CD4-positive, alpha-beta T cell treated with Interleukin-21 for 1 hour (primary cell): Measurements from ENCODE around the gene XPO6.
"Not testable (repeated sequence)": the region's sequence is repeated elsewhere in the genome, so short reads cannot be mapped to it uniquely, and the experiment has no call there.

Experiments used
- DNase-seq: peaks from one replicate; pipeline ENCODE4 v3.0.0-alpha.2; 2020

Gene XPO6

GRCh38 chr16:28211758-28212531 lies at the start of gene XPO6:
Gene XPO6, minus strand, starts transcription at chr16:28211965. Its CDS starts 597 bp downstream, at chr16:28211368.
- DNase-seq = peak; percentile 97

- DNase-seq = no peak
Observed at GRCh38 chr16:28260193-28260592, 48.4 kb upstream of the XPO6 start.

DNA sequence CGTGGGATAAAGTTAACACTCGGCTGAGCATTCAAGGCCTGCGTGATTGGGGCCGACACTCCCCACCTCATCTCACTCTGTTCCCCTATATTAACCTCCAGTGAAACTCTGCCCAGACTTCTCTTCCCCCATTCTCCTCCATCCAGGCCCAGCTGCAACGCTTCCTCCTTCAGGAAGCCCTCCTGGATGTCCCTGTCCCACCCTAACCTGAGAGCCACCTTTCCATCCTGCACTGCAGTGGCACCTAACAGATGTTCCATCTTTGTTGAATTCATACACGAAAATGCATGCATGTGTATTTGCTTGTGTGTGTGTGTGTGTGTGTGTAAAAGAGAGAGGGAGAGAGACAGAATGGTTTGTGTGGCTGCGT lies 48.0 kb upstream of the XPO6 start:
- no peak for DNase-seq

- no peak for DNase-seq
Observed at GRCh38 chr16:28259091-28259780, 47.5 kb upstream of the XPO6 start.

- DNase-seq = no peak
Observed at GRCh38 chr16:28258567-28258966, 46.8 kb upstream of the XPO6 start.

- DNase-seq = no peak
Observed at GRCh38 chr16:28257256-28257655, 45.5 kb upstream of the XPO6 start.

DNA sequence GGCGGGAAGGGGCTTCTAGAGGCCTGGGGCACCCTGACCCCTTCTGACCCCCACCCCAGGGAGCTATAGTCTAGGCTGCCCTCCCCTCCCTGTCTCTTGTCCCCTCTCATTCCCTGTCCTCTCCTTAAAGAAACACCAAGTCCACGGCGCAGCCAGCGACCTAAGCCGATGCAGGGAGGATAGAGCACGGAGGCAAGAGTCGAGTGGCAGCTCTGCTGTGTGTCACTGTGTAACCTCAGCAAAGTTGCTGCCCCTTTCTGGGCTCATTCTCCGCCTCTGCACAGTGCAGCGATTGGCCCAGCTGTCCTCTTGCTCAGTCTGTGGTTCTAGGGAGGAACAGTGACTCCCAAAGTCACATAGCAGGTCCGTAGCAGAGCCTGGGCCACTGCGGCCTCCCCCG lies 44.1 kb upstream of the XPO6 start:
- no peak for DNase-seq

- DNase-seq = no peak
Observed at GRCh38 chr16:28254158-28254557, 42.4 kb upstream of the XPO6 start.

DNA sequence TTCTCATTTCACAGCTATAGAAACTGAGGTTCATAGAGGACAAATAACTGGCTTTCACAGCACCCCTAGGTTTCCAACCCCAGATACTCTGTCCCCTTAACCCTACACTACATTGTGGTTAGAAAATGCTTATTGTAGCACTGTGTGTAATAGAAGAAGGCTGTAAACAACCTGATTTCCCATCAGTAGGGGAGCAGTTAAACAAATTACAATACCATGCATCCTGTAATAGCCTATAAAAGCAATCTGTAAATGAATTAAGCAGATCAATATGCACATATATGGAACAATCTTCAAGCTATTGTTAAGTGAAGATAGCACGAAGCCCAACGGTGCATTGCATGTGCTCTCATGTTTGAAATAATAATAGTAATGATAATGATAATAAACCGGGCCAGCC lies 39.2 kb upstream of the XPO6 start:
- DNase-seq = no peak

DNA sequence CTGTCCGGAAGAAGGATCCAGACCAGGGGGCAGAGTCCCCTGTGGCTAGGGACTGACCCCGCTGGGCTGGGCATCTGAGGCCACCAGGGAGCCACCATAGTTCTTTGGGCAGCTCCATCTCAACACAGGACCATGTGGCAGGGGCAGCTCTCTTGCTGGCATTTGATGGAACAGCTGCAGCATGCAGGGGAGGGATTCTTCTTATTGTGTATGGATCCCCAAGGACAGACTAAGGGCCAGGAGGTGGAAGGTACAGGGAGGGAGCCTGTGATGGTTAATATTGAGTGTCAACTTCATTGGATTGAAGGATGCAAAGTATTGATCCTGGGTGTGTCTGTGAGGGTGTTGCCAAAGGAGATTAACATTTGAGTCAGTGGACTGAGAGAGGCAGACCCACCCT lies 37.7 kb upstream of the XPO6 start:
- DNase-seq = not testable (repeated sequence)

DNA sequence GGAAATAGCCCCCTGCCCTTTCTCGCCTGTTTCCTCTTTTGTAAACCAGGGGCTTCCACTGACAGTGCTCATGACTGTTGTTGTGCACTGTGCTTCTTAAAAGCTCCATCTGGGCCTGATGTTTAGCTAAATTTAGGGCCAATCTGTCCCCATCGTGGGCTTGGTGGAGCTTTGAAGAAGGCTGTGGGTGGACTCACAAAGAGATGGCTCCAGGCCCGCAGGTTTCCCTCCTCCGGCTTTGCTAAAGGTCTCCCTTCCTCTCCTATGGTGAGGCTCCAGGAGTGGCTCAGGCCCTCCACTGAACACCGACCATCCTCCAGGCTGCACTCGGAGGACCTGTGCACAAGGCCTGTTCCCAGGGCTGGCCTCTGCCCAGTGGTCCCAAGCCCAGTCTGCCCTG lies 30.2 kb upstream of the XPO6 start:
- DNase-seq = no peak

- DNase-seq = no peak
Observed at GRCh38 chr16:28237754-28238357, 26.1 kb upstream of the XPO6 start.

GRCh38 chr16:28231763-28232162 lies 20.0 kb upstream of the XPO6 start:
- DNase-seq = no peak

DNA sequence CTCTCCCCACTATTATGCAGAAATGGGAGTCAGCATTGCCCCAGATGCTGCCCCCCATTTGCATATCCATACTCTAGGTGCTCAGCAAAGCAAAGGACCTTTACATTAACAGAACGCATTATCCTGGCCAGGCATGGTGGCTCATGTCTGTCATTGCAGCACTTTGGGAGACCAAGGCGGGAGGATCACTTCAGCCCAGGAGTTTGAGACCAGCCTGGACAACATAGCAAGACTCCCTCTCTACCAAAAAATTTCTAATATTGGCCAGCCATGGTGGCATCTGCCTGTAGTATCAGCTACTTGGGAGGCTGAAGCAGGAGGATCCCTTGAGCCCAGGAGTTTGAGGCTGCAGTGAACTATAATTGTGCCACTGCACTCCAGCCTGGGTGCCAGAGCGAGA lies 12.1 kb upstream of the XPO6 start:
- DNase-seq = not testable (repeated sequence)

DNA sequence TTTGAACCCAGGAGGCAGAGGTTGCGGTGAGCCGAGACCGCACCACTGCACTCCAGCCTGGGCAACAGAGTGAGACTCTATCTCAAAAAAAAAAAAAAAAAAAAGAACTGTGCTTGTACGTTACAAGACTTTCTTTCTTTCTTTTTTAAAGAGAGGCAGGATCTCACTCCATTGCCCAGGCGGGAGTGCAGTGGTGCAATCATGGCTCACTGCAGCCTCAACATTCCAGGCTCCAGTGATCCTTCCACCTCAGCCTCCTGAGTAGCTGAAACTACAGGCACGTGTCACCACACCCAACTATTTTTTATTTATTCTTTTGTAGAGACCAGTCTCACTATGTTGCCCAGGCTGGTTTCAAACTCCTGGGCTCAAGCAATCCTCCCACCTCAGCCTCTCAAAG lies 8.0 kb upstream of the XPO6 start:
- DNase-seq = not testable (repeated sequence)

GRCh38 chr16:28219282-28219681 lies 7.5 kb upstream of the XPO6 start:
- DNase-seq = no peak

DNA sequence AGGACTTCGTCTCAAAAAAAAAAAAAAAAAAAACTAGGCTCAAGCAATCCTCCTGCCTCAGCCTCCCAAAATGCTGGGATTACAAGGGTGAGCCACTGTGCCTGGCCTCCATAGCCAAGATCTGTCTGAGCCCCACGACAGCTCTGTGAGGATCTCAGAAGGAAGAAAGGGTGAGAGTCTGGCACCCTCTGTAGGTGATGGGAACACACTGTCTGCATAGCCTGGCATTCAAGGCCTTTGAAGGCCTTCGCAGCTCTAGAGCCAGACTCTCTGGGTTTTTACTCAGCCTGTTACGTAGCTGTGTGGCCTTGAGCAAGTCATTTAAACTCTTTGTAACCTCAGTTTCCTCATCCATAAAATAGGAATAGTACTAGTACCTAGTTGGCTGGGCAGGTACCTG lies 6.3 kb upstream of the XPO6 start:
- peak; percentile 85 for DNase-seq

GRCh38 chr16:28217326-28217725 lies 5.6 kb upstream of the XPO6 start:
- no peak for DNase-seq

DNA sequence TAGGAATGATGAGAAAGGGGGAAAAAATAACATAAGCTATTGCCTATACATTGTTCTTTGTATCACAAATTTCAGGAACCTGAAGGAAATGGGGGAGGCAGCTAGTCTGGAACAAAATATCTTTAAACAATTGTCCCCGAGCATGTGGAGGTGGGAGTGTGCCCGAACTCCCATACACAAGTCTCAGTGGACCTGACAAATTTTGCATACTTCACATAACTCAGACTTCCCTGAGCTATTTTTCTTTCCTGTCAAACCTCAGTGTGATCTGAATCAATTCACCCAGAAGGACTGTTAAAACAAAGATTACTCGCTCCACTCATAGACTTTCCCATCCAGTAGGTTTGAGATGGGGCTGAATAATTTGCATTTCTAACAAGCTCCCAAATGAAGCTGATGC lies 1.6 kb upstream of the XPO6 start:
- DNase-seq = no peak

GRCh38 chr16:28212532-28212873 lies 738 bp upstream of the XPO6 start:
- DNase-seq = no peak

- peak; percentile 47 for DNase-seq
Observed at GRCh38 chr16:28210979-28211588, 681 bp downstream of the XPO6 start.

DNA sequence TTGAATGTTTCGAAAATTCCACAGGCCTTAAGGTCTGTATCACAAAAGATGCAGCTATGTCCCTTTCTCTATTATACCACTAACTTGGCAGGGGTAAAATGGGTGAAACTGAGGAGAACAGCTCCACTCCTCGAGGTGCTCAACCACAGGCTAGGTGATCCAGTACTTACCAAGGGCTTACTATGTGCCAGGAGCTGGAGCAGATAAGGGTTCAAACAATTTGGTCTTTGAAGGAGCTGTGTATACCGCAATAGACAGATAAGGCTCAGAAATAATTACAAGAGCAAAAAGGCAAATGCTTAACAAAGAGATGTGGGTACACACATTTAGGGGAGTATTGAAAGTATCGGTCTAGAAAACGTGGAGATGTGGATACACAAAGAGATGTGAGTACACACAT lies 1.5 kb downstream of the XPO6 start:
- no peak for DNase-seq

DNA sequence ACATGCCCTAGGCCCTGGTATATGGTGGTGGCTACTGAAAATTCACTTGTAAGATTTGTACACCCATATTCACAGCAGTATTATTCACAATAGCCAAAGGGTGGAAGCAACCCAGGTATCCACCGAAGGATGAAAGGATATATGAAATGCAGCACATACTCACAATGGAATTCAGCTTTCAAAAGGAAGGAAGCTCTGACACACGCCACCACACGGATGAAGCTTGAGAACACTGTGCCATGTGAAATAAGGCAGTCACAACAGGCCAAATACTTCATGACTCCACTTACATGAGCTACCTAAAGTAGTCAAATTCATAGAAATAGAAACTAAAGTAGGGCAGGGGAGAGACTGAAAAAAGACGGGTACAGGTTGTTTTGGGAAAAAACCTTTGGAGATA lies 2.9 kb downstream of the XPO6 start:
- DNase-seq = no peak

- no peak for DNase-seq
Observed at GRCh38 chr16:28208131-28208530, 3.6 kb downstream of the XPO6 start.
